Epithelial cell of esophagus (primary cell): Measurements from ENCODE around the gene SLIT3.

Experiments used
- DNase-seq: peaks from one replicate; pipeline ENCODE4 v3.0.0; 2010; ENCODE audit warnings: low read depth
- H3K4me3 ChIP-seq: 2 replicates; pipeline ENCODE4 v1.5.1; 2011; ENCODE audit warnings: mild to moderate bottlenecking, low read length, control low read depth
- CTCF ChIP-seq: IDR thresholded peaks from 2 replicates; pipeline ENCODE4 v1.5.1; 2011; ENCODE audit warnings: low read depth, mild to moderate bottlenecking, low read length, control low read depth, inconsistent platforms; ENCODE audit not compliant: insufficient read depth; ENCODE audit errors: missing control alignments

SLIT3 gene

GRCh38 chr5:168826246-168826725 is 474.7 kb downstream of the SLIT3 start:
- DNase-seq = peak; percentile 27
- H3K4me3 ChIP-seq = no peak overlapping the region
- TF ChIP-seq CTCF = no peak

- no peak overlapping the region for H3K4me3 ChIP-seq
- TF ChIP-seq CTCF = no peak
- peak; percentile 61 for DNase-seq
Observed at GRCh38 chr5:168822745-168823281, 478.1 kb downstream of the SLIT3 start.

- no peak for DNase-seq
- no peak for TF ChIP-seq CTCF
- no peak overlapping the region for H3K4me3 ChIP-seq
Observed at GRCh38 chr5:168822248-168822744, 478.6 kb downstream of the SLIT3 start.

- DNase-seq = no peak
- no peak overlapping the region for H3K4me3 ChIP-seq
- no peak for TF ChIP-seq CTCF
Observed at GRCh38 chr5:168820874-168821273, 480.1 kb downstream of the SLIT3 start.

- DNase-seq = no peak
- no peak overlapping the region for H3K4me3 ChIP-seq
- TF ChIP-seq CTCF = no peak
Observed at GRCh38 chr5:168819004-168819621, 481.8 kb downstream of the SLIT3 start.

- DNase-seq = no peak
- no peak for TF ChIP-seq CTCF
- no peak overlapping the region for H3K4me3 ChIP-seq
Observed at GRCh38 chr5:168818558-168818957, 482.4 kb downstream of the SLIT3 start.

GRCh38 chr5:168817591-168817990 is 483.3 kb downstream of the SLIT3 start:
- no peak overlapping the region for H3K4me3 ChIP-seq
- no peak for TF ChIP-seq CTCF
- DNase-seq = no peak
